ENCODE measurements around the gene PTPRM. TPM values are rescaled to one million over a fixed set of nuclear protein-coding genes. Genes with fewer than 3 reads are reported as not detected.

PTPRM gene
- total and polyA plus RNA-seq, 2 of the 8 experiments (the other 6 are each of a cell fraction or from before 2014, with no cell fraction given) = 4.1 to 7.0 TPM

DNA sequence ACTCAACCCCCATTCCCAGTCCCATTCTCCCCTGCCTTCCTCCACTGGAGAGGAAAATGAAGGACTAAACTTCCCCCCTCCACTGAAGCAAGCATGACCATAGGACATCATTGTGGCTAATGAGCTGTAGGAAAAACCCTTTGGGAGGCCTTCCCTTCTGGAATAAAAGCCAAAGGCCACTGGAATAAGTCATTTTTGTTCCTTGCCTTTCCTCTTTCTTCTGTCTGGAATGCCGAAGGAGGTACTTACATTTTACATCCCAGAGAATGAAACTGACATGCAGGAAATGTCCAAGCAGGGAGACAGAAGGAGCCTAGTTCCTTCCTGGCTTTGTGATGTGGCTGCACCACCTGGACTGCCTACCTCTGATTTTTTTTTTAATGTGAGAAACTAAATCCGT, 9.1 kb upstream of the PTPRM start (continued):
- TF ChIP-seq, protein P1, sequence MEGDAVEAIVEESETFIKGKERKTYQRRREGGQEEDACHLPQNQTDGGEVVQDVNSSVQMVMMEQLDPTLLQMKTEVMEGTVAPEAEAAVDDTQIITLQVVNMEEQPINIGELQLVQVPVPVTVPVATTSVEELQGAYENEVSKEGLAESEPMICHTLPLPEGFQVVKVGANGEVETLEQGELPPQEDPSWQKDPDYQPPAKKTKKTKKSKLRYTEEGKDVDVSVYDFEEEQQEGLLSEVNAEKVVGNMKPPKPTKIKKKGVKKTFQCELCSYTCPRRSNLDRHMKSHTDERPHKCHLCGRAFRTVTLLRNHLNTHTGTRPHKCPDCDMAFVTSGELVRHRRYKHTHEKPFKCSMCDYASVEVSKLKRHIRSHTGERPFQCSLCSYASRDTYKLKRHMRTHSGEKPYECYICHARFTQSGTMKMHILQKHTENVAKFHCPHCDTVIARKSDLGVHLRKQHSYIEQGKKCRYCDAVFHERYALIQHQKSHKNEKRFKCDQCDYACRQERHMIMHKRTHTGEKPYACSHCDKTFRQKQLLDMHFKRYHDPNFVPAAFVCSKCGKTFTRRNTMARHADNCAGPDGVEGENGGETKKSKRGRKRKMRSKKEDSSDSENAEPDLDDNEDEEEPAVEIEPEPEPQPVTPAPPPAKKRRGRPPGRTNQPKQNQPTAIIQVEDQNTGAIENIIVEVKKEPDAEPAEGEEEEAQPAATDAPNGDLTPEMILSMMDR (IDR thresholded peaks at IDR 0.05; ENCODE audit: control extremely low read depth in 1 of 3, insufficient read depth in 1 of 3, low read depth in 1 of 3, low read length in 3 of 3) = no peak
- TF ChIP-seq EZH2 (IDR thresholded peaks at IDR 0.05; ENCODE audit: low read depth, low read length, severe bottlenecking) = no peak
